GM19397 (cell line): ENCODE measurements around the gene STAT3.
"Not testable (repeated sequence)": the region's sequence is repeated elsewhere in the genome, so short reads cannot be mapped to it uniquely, and the experiment has no call there.

Experiments
- ATAC-seq: cut with Tn5 transposase; IDR thresholded peaks from one replicate; pipeline ENCODE4 v1.9.1; 2021; ENCODE audit warnings: mild to moderate bottlenecking, moderate library complexity; ENCODE audit not compliant: unreplicated experiment

The STAT3 gene

DNA sequence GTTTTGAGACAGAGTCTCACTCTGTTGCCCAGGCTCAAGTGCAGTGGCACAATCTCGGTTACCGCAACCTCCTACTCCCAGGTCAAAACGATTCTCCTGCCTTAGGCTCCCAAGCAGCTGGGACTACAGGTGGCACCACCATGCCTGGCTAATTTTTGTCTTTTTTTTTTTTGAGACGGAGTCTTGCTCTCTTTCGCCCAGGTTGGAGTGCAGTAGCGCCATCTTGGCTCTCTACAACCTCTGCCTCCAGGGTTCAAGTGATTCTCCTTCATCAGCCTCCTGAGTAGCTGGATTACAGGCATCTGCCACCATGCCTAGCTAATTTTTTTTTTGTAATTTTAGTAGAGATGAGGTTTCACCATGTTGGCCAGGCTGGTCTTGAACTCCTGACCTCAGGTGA lies 70.3 kb downstream of the STAT3 start:
- not testable (repeated sequence) for ATAC-seq

- no peak for ATAC-seq
Observed at GRCh38 chr17:42317266-42317845, 70.9 kb downstream of the STAT3 start.

DNA sequence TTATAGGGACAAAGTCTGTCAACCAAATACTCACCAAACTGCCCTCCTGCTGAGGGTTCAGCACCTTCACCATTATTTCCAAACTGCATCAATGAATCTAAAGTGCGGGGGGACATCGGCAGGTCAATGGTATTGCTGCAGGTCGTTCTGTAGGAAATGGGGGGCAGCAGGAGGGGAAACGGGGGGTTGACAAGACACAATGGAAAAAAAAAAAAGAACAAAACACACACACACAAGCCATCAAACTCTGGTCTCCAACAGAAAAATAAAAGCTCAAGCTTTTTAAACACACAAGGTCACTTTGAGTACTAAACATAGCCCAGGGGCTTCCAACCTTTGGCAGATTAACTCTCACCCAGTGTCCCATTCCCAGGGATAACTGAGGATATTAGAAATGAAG lies 71.5 kb downstream of the STAT3 start:
- no peak for ATAC-seq

- no peak for ATAC-seq
Observed at GRCh38 chr17:42315402-42316156, 72.7 kb downstream of the STAT3 start.

GRCh38 chr17:42313773-42314566 lies 74.3 kb downstream of the STAT3 start:
- ATAC-seq, result no peak

GRCh38 chr17:42313389-42313772 lies 74.9 kb downstream of the STAT3 start:
- ATAC-seq, result no peak

- peak; percentile 46 for ATAC-seq
Observed at GRCh38 chr17:42312285-42313130, 75.7 kb downstream of the STAT3 start.

DNA sequence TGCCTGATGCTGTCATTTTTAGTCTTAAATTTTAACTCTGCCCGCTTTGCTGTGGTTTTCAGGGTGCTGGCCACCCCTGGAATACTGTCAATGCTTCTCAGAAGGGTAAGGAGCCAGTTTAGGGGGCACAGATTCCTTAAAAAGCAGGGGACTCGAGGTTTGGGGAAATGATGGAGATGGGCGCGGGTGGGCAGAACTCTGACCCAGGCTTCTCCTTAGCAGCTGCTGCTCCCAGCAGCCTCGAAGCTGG lies 76.3 kb downstream of the STAT3 start:
- ATAC-seq, result no peak

GRCh38 chr17:42311240-42312034 lies 76.8 kb downstream of the STAT3 start:
- no peak for ATAC-seq

DNA sequence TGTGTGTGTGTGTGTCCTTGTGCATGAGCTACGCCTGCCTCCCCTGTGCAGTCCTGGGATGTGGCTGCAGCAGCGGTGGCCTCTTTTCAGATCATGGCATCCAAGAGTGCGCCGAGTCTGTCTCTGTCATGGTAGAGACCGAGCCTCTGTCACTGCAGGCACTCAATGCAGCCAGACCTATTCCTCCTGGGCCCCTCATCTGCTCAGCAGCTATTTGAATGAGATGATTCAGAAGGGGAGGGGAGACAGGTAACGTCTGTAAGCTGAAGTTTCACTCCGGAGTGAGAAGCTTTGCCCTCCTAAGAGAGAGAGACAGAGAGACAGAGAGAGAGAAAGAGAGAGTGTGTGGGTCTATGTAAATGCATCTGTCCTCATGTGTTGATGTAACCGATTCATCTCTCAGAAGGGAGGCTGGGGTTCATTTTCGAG lies 77.4 kb downstream of the STAT3 start:
- no peak for ATAC-seq

GRCh38 chr17:42309986-42310786 lies 78.1 kb downstream of the STAT3 start:
- ATAC-seq, result no peak

- ATAC-seq, result no peak
Observed at GRCh38 chr17:42309142-42309541, 79.1 kb downstream of the STAT3 start.

DNA sequence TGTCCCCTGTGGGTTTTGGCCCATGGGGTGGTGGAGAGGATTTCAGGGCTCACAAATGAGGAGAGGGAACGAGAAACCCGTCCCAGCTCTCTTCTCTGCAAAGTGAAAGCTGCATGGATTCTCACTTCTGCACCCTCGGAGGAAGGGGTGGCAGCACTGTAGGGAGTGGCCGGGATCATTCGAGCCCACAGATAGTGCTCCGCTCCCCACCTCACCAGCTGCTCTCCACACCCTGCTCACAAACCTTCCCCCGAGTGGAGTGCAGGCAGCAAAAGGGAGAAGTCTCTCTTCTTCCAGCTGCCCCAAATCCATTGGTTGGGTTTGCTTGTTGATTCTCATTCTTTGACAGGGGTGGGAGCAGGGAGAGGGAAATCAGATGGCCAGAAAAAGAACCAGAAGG lies 79.8 kb downstream of the STAT3 start:
- no peak for ATAC-seq

GRCh38 chr17:42307362-42307927 lies 80.8 kb downstream of the STAT3 start:
- no peak for ATAC-seq

GRCh38 chr17:42306385-42306667 lies 81.9 kb downstream of the STAT3 start:
- no peak for ATAC-seq

GRCh38 chr17:42305543-42306384 lies 82.5 kb downstream of the STAT3 start:
- no peak for ATAC-seq

DNA sequence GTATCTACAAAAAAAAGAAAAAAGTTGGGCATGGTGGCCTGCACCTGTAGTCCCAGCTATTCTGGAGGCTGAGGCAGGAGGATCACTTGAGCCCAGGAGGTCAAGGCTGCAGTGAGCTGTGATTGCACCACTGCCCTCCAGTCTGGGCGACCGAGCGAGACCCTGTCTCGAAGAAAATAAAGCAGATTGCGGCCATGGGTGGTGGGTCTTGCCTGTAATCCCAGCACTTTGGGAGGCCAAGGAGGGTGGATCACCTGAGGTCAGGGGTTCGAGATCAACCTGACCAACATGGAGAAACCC lies 83.3 kb downstream of the STAT3 start:
- ATAC-seq, result not testable (repeated sequence)

DNA sequence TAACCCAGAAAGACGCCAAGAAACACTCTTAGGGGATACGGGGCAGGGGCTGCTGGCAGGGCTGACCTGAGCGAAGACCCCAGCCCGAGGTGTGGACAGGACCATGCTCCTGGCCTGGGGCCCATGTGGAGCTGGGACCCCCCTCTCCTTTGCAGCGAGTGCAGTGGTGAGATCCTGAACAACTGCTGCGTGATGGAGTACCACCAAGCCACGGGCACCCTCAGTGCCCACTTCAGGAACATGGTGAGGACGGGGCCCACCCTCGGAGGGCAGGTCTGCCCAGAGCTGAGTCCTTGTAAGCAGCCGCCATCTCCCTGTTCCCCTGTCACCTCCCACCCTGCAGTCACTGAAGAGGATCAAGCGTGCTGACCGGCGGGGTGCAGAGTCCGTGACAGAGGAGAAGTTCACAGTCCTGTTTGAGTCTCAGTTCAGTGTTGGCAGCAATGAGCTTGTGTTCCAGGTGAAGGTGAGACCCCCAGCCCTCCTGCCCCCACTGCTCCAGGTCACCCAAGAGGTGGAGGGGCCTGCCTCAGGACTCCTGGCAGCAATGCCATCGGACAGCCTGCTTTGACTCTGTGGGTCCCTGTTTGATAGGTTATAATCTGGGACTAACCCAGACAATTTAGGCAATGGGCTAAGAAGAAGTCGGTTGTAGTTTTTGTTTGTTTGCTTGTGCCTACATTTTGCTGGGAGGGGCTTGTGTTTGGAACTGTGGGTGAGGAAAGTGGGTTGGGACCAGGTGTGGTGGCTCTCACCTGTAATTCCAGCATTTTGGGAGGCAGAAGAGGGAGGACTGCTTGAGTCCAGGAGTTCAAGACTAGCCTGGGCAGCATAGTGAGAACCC lies 83.8 kb downstream of the STAT3 start:
- ATAC-seq, result no peak
